ENCODE data around the gene SLC35B2. TPM values are rescaled to one million over a fixed set of nuclear protein-coding genes. Genes with fewer than 3 reads are reported as not detected.
A peak's percentile ranks its signal among the peaks of the same experiment; 100 is the strongest.

Gene SLC35B2
- total RNA-seq (10 to 100 TPM; 19.8 to 22.4 TPM), polyA plus RNA-seq (10 to 100 TPM; 18.9 to 27.0 TPM)

GRCh38 chr6:44257025-44257752 lies at the start of gene SLC35B2:
Gene SLC35B2 (minus strand): TSS chr6:44257528. CDS start chr6:44257410, 118 bp downstream.
- Histone ChIP-seq H3K4me3 (ENCODE audit: low read depth in 1 of 3, low read length in 3 of 3) (peak within 1 kb of the TSS; percentile 62 to 85 (median 67)), H3K4me1 (ENCODE audit: control insufficient read depth in 4 of 4, insufficient read depth in 4 of 4, low read length in 3 of 4) (peaks cover 2 to 30% (median 15%) of the 10 kb centered on the region in 4 donors), H3K9ac (ENCODE audit: low read depth in 1 of 2, low read length in 2 of 2) (peak within 1 kb of the TSS; percentile 42 to 57), H3K27ac (ENCODE audit: low read depth in 1 of 2, low read length in 2 of 2) (peak within 1 kb of the TSS; percentile 59 to 91), H3K27me3 (ENCODE audit: control insufficient read depth in 4 of 4, insufficient read depth in 4 of 4, low read length in 3 of 4) (no peaks in the 10 kb centered on the region), H3K9me3 (ENCODE audit: control insufficient read depth in 4 of 4, low read length in 3 of 4) (no peaks in the 10 kb centered on the region), H3K36me3 (ENCODE audit: control insufficient read depth in 4 of 4, insufficient read depth in 3 of 4, low read depth in 1 of 4, low read length in 3 of 4) (peaks cover 4 to 38% (median 31%) of the 10 kb centered on the region in 4 donors)
- TF ChIP-seq YY1 (IDR thresholded peaks at IDR 0.05): no peak
- TF ChIP-seq ATF3 (IDR thresholded peaks at IDR 0.05): no peak
- peak in 1 of 2 donors; percentile 31 for TF ChIP-seq RAD21 (IDR thresholded peaks at IDR 0.05)
- peak; percentile 68 for TF ChIP-seq CTCF (IDR thresholded peaks at IDR 0.05; ENCODE audit: low read depth, low read length, missing input control)
- WGBS: under 1% methylated on average over 80 of the region's 80 CpGs
- DNase-seq (ENCODE audit: low spot score): peak; percentile 72

GRCh38 chr6:44306710-44307109 lies 49.4 kb upstream of the SLC35B2 start:
- TF ChIP-seq HNF4G (IDR thresholded peaks at IDR 0.05) (no peak), MAX (IDR thresholded peaks at IDR 0.05) (no peak), YY1 (IDR thresholded peaks at IDR 0.05) (no peak), EGR1 (IDR thresholded peaks at IDR 0.05; ENCODE audit: low read depth in 2 of 2) (no peak), JUND (IDR thresholded peaks at IDR 0.05) (no peak), RAD21 (IDR thresholded peaks at IDR 0.05) (no peak), CTCF (IDR thresholded peaks at IDR 0.05; ENCODE audit: low read depth, low read length, missing input control) (no peak), FOXA1 (IDR thresholded peaks at IDR 0.05) (no peak), ATF3 (IDR thresholded peaks at IDR 0.05) (no peak), ZBTB33 (IDR thresholded peaks at IDR 0.05) (no peak), RXRA (IDR thresholded peaks at IDR 0.05) (no peak), GABPA (IDR thresholded peaks at IDR 0.05 in 1 of 2, conservative IDR thresholded peaks at IDR 0.05 in 1 of 2) (no peak), REST (IDR thresholded peaks at IDR 0.05) (no peak), TAF1 (conservative IDR thresholded peaks at IDR 0.05) (no peak), HNF4A (conservative IDR thresholded peaks at IDR 0.05) (no peak), NR2F2 (IDR thresholded peaks at IDR 0.05) (no peak), SP1 (IDR thresholded peaks at IDR 0.05) (no peak), FOXA2 (IDR thresholded peaks at IDR 0.05) (no peak)
- H3K27me3 ChIP-seq (ENCODE audit: control insufficient read depth in 4 of 4, insufficient read depth in 4 of 4, low read length in 3 of 4): no peaks in the 10 kb centered on the region
- no peak overlapping the region for H3K4me3 ChIP-seq (ENCODE audit: low read depth in 1 of 3, low read length in 3 of 3)
- H3K27ac ChIP-seq (ENCODE audit: low read depth in 1 of 2, low read length in 2 of 2): no peak overlapping the region
- H3K4me1 ChIP-seq (ENCODE audit: control insufficient read depth in 4 of 4, insufficient read depth in 4 of 4, low read length in 3 of 4): no peaks in the 10 kb centered on the region
- H3K9ac ChIP-seq (ENCODE audit: low read depth in 1 of 2, low read length in 2 of 2): no peak overlapping the region
- peaks cover 13 to 89% (median 41%) of the 10 kb centered on the region in 4 donors for H3K36me3 ChIP-seq (ENCODE audit: control insufficient read depth in 4 of 4, insufficient read depth in 3 of 4, low read depth in 1 of 4, low read length in 3 of 4)
- H3K9me3 ChIP-seq (ENCODE audit: control insufficient read depth in 4 of 4, low read length in 3 of 4): no peaks in the 10 kb centered on the region
- DNase-seq (ENCODE audit: low spot score): no peak
- 96% methylated on average over 8 of the region's 8 CpGs for WGBS
